CD4-positive, alpha-beta T cell treated with Interleukin-15 for 1 hour (primary cell): ENCODE data around the gene NDRG3.

Source experiments
- DNase-seq: peaks from one replicate; pipeline ENCODE4 v3.0.0-alpha.2; 2020

NDRG3 gene

GRCh38 chr20:36604952-36605398 lies 140.9 kb downstream of the NDRG3 start:
- DNase-seq, result peak; percentile 74
